GM12872 (cell line): ENCODE results near the gene CENPP.

Source experiments
- CTCF ChIP-seq: IDR thresholded peaks from 3 replicates; pipeline ENCODE4 v1.5.1; 2011; ENCODE audit warnings: low read depth, mild to moderate bottlenecking, low read length, moderate library complexity; ENCODE audit not compliant: insufficient read depth

Gene CENPP

GRCh38 chr9:92522983-92523970 is 197.5 kb downstream of the CENPP start:
- no peak for TF ChIP-seq CTCF

GRCh38 chr9:92524881-92525280 is 199.1 kb downstream of the CENPP start:
- TF ChIP-seq CTCF, result no peak

- TF ChIP-seq CTCF, result no peak
Measured at GRCh38 chr9:92525306-92525705, 199.6 kb downstream of the CENPP start.

GRCh38 chr9:92527291-92527828 is 201.6 kb downstream of the CENPP start:
- no peak for TF ChIP-seq CTCF

GRCh38 chr9:92527832-92528521 is 202.2 kb downstream of the CENPP start:
- TF ChIP-seq CTCF, result no peak

- no peak for TF ChIP-seq CTCF
Measured at GRCh38 chr9:92528522-92528849, 202.7 kb downstream of the CENPP start.

- no peak for TF ChIP-seq CTCF
Measured at GRCh38 chr9:92529124-92529523, 203.4 kb downstream of the CENPP start.
